Fibroblast of pulmonary artery (primary cell): ENCODE measurements around the gene SCAMP1.
A peak's percentile ranks its signal among the peaks of the same experiment; 100 is the strongest.

Experiments used
- DNase-seq: peaks from one replicate; pipeline ENCODE4 v3.0.0-alpha.2; 2010; ENCODE audit warnings: low read depth
- H3K4me3 ChIP-seq: replicated peaks from 2 replicates; pipeline ENCODE4 v1.5.1; 2011; ENCODE audit warnings: low read depth, mild to moderate bottlenecking, control low read depth, low read length, moderate library complexity
- CTCF ChIP-seq: IDR thresholded peaks from 2 replicates; pipeline ENCODE4 v1.5.1; 2011; ENCODE audit warnings: mild to moderate bottlenecking, control low read depth, low read length, inconsistent platforms; ENCODE audit errors: missing control alignments

Gene SCAMP1

GRCh38 chr5:78519198-78519941 is 159.0 kb downstream of the SCAMP1 start:
- no peak for TF ChIP-seq CTCF
- H3K4me3 ChIP-seq, result no peak overlapping the region
- DNase-seq, result no peak

- TF ChIP-seq CTCF, result no peak
- DNase-seq, result no peak
- no peak overlapping the region for H3K4me3 ChIP-seq
Measured at GRCh38 chr5:78521455-78521854, 161.0 kb downstream of the SCAMP1 start.

- no peak overlapping the region for H3K4me3 ChIP-seq
- DNase-seq, result no peak
- TF ChIP-seq CTCF, result no peak
Measured at GRCh38 chr5:78522476-78523260, 162.3 kb downstream of the SCAMP1 start.

GRCh38 chr5:78523314-78524193 is 163.1 kb downstream of the SCAMP1 start:
- no peak overlapping the region for H3K4me3 ChIP-seq
- no peak for TF ChIP-seq CTCF
- peak; percentile 94 for DNase-seq

- TF ChIP-seq CTCF, result no peak
- no peak overlapping the region for H3K4me3 ChIP-seq
- DNase-seq, result peak; percentile 82
Measured at GRCh38 chr5:78526049-78526525, 165.7 kb downstream of the SCAMP1 start.

DNA sequence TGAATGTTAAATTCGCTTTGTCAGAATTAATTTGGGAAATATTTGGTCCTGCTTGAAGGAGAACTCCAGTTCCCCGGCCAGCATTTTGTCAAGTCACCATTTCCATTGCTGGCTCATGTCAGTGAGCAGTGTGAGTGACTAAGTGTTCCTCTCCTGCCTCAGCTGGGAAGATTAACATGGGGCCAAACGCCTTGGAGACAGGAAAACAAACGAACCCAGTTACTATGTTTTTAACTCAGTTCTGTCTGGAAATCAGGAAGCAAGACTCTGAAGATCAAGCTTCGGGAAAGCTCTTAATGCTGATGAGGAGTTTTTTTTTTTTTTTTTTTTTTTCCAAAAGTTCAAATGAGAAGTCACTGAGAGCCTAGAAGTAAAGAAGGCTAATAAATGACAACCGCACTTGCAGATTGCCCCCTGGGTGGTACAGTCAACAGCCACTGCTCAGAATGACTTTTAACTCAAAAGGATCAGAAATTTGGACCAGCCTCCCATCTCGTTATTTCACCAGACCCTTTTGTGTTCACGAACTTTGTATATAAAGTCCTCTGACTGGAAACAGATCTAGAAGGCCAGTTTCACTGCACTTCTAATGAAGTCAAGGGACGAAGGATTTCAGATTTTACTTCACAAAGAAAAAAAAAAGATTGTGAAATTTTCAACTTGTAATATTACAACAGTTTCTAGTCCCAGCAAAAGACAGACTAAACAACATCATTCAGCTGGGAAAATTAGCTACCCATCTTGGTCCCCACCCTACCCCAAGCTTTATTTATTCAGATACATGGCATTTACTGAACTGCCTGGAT is 166.8 kb downstream of the SCAMP1 start:
- TF ChIP-seq CTCF, result no peak
- H3K4me3 ChIP-seq, result no peak overlapping the region
- peak; percentile 98 for DNase-seq
